Measurements from ENCODE around the gene NXNL2.

Gene NXNL2

GRCh38 chr9:88508326-88508725 lies 26.7 kb upstream of the NXNL2 start:
- no peaks in the 10 kb centered on the region for H3K4me1 ChIP-seq (ENCODE audit: control insufficient read depth, insufficient read depth, low read length, poor library complexity, severe bottlenecking)
- H3K4me3 ChIP-seq (ENCODE audit: insufficient read depth, low read depth, low read length, poor library complexity, severe bottlenecking) = no peak overlapping the region
- H3K27me3 ChIP-seq (replicated peaks; ENCODE audit: control insufficient read depth, insufficient read depth, low read length, poor library complexity, severe bottlenecking) = no peaks in the 10 kb centered on the region
- no peaks in the 10 kb centered on the region for H3K9me3 ChIP-seq (ENCODE audit: control insufficient read depth, low read length)
- DNase-seq = no peak
- no peak overlapping the region for H3K27ac ChIP-seq (ENCODE audit: insufficient read depth, low read length, poor library complexity, severe bottlenecking)
- no peaks in the 10 kb centered on the region for H3K36me3 ChIP-seq (ENCODE audit: control insufficient read depth, insufficient read depth, low read length)

DNA sequence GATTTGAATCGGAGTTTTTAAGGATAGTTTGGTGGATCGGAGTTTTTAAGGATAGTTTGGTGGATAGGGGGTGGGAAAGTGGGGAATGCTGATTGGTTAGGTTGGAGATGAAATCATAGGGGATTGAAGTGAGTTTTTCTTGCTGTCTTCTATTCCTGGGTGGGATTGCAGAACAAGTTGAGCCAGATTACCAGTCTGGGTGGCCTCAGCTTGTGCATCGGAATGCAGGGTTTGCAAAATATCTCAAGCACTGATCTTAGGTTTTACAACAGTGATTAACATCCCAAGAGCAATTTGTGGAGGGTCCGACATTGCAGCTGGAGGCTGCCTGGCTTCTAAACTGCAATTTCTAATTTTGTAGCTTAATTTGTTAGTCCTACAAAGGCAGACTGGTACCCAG lies 23.1 kb upstream of the NXNL2 start:
- Histone ChIP-seq H3K27me3 (replicated peaks; ENCODE audit: control insufficient read depth, insufficient read depth, low read length, poor library complexity, severe bottlenecking) (no peaks in the 10 kb centered on the region), H3K36me3 (ENCODE audit: control insufficient read depth, insufficient read depth, low read length) (no peaks in the 10 kb centered on the region), H3K4me3 (ENCODE audit: insufficient read depth, low read depth, low read length, poor library complexity, severe bottlenecking) (no peak overlapping the region), H3K4me1 (ENCODE audit: control insufficient read depth, insufficient read depth, low read length, poor library complexity, severe bottlenecking) (no peaks in the 10 kb centered on the region), H3K9me3 (ENCODE audit: control insufficient read depth, low read length) (no peaks in the 10 kb centered on the region), H3K27ac (ENCODE audit: insufficient read depth, low read length, poor library complexity, severe bottlenecking) (no peak overlapping the region)
- no peak for DNase-seq

DNA sequence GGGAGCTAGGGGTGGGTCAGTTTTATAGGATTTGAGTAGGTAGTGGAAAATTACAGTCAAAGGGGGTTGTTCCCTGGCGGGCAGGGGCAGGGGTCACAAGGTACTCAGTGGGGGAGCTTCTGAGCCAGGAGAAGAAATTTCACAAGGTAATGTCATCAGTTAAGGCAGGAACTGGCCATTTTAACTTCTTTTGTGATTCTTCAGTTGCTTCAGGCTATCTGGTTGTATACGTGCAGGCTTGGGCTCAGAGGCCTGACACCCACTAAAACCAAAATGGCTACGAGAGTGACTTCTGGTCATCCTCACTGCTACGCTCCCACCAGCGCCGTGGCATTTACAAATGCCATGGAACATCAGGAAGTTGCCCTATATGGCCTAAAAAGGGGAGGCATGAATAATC lies 20.7 kb upstream of the NXNL2 start:
- H3K36me3 ChIP-seq (ENCODE audit: control insufficient read depth, insufficient read depth, low read length) = no peaks in the 10 kb centered on the region
- no peaks in the 10 kb centered on the region for H3K4me1 ChIP-seq (ENCODE audit: control insufficient read depth, insufficient read depth, low read length, poor library complexity, severe bottlenecking)
- H3K4me3 ChIP-seq (ENCODE audit: insufficient read depth, low read depth, low read length, poor library complexity, severe bottlenecking) = no peak overlapping the region
- DNase-seq = no peak
- no peaks in the 10 kb centered on the region for H3K27me3 ChIP-seq (replicated peaks; ENCODE audit: control insufficient read depth, insufficient read depth, low read length, poor library complexity, severe bottlenecking)
- H3K27ac ChIP-seq (ENCODE audit: insufficient read depth, low read length, poor library complexity, severe bottlenecking) = no peak overlapping the region
- no peaks in the 10 kb centered on the region for H3K9me3 ChIP-seq (ENCODE audit: control insufficient read depth, low read length)

- Histone ChIP-seq H3K9me3 (ENCODE audit: control insufficient read depth, low read length) (no peaks in the 10 kb centered on the region), H3K4me1 (ENCODE audit: control insufficient read depth, insufficient read depth, low read length, poor library complexity, severe bottlenecking) (no peaks in the 10 kb centered on the region), H3K27ac (ENCODE audit: insufficient read depth, low read length, poor library complexity, severe bottlenecking) (no peak overlapping the region), H3K4me3 (ENCODE audit: insufficient read depth, low read depth, low read length, poor library complexity, severe bottlenecking) (no peak overlapping the region), H3K36me3 (ENCODE audit: control insufficient read depth, insufficient read depth, low read length) (no peaks in the 10 kb centered on the region), H3K27me3 (replicated peaks; ENCODE audit: control insufficient read depth, insufficient read depth, low read length, poor library complexity, severe bottlenecking) (no peaks in the 10 kb centered on the region)
- DNase-seq = no peak
Measured at GRCh38 chr9:88521308-88521707, 13.7 kb upstream of the NXNL2 start.

- Histone ChIP-seq H3K27ac (ENCODE audit: insufficient read depth, low read length, poor library complexity, severe bottlenecking) (no peak overlapping the region), H3K4me1 (ENCODE audit: control insufficient read depth, insufficient read depth, low read length, poor library complexity, severe bottlenecking) (no peaks in the 10 kb centered on the region), H3K27me3 (replicated peaks; ENCODE audit: control insufficient read depth, insufficient read depth, low read length, poor library complexity, severe bottlenecking) (no peaks in the 10 kb centered on the region), H3K9me3 (ENCODE audit: control insufficient read depth, low read length) (no peaks in the 10 kb centered on the region), H3K4me3 (ENCODE audit: insufficient read depth, low read depth, low read length, poor library complexity, severe bottlenecking) (no peak overlapping the region), H3K36me3 (ENCODE audit: control insufficient read depth, insufficient read depth, low read length) (no peaks in the 10 kb centered on the region)
- DNase-seq = no peak
Measured at GRCh38 chr9:88522360-88522759, 12.6 kb upstream of the NXNL2 start.

- no peak overlapping the region for H3K27ac ChIP-seq (ENCODE audit: insufficient read depth, low read length, poor library complexity, severe bottlenecking)
- no peaks in the 10 kb centered on the region for H3K4me1 ChIP-seq (ENCODE audit: control insufficient read depth, insufficient read depth, low read length, poor library complexity, severe bottlenecking)
- no peaks in the 10 kb centered on the region for H3K9me3 ChIP-seq (ENCODE audit: control insufficient read depth, low read length)
- no peak overlapping the region for H3K4me3 ChIP-seq (ENCODE audit: insufficient read depth, low read depth, low read length, poor library complexity, severe bottlenecking)
- DNase-seq = no peak
- H3K27me3 ChIP-seq (replicated peaks; ENCODE audit: control insufficient read depth, insufficient read depth, low read length, poor library complexity, severe bottlenecking) = no peaks in the 10 kb centered on the region
- no peaks in the 10 kb centered on the region for H3K36me3 ChIP-seq (ENCODE audit: control insufficient read depth, insufficient read depth, low read length)
Measured at GRCh38 chr9:88523056-88523455, 11.9 kb upstream of the NXNL2 start.

DNA sequence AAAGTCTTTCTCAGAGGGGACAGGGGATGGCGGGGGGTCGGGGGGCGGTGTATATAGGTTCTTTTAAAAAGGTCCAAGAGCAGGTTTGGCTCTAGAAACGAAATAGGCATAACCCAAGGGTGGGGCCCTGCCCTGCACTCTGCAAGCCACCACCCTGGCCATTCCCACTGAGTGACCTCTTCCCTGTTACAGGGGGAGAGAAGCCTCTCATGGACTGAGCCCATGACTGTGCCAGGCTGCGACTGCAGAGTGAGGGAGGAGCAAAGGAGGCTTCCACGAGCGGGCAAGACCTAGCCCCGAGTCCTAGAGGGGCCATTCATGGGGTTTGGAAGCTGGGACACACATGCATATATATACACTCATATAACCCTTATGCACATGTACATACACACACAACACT lies 10.1 kb upstream of the NXNL2 start:
- Histone ChIP-seq H3K27ac (ENCODE audit: insufficient read depth, low read length, poor library complexity, severe bottlenecking) (no peak overlapping the region), H3K9me3 (ENCODE audit: control insufficient read depth, low read length) (no peaks in the 10 kb centered on the region), H3K36me3 (ENCODE audit: control insufficient read depth, insufficient read depth, low read length) (no peaks in the 10 kb centered on the region), H3K4me3 (ENCODE audit: insufficient read depth, low read depth, low read length, poor library complexity, severe bottlenecking) (no peak overlapping the region), H3K27me3 (replicated peaks; ENCODE audit: control insufficient read depth, insufficient read depth, low read length, poor library complexity, severe bottlenecking) (no peaks in the 10 kb centered on the region), H3K4me1 (ENCODE audit: control insufficient read depth, insufficient read depth, low read length, poor library complexity, severe bottlenecking) (no peaks in the 10 kb centered on the region)
- DNase-seq = no peak

- H3K27me3 ChIP-seq (replicated peaks; ENCODE audit: control insufficient read depth, insufficient read depth, low read length, poor library complexity, severe bottlenecking) = no peaks in the 10 kb centered on the region
- H3K9me3 ChIP-seq (ENCODE audit: control insufficient read depth, low read length) = no peaks in the 10 kb centered on the region
- H3K4me1 ChIP-seq (ENCODE audit: control insufficient read depth, insufficient read depth, low read length, poor library complexity, severe bottlenecking) = no peaks in the 10 kb centered on the region
- H3K36me3 ChIP-seq (ENCODE audit: control insufficient read depth, insufficient read depth, low read length) = no peaks in the 10 kb centered on the region
- no peak overlapping the region for H3K27ac ChIP-seq (ENCODE audit: insufficient read depth, low read length, poor library complexity, severe bottlenecking)
- no peak for DNase-seq
- H3K4me3 ChIP-seq (ENCODE audit: insufficient read depth, low read depth, low read length, poor library complexity, severe bottlenecking) = no peak overlapping the region
Measured at GRCh38 chr9:88527618-88528017, 7.4 kb upstream of the NXNL2 start.

DNA sequence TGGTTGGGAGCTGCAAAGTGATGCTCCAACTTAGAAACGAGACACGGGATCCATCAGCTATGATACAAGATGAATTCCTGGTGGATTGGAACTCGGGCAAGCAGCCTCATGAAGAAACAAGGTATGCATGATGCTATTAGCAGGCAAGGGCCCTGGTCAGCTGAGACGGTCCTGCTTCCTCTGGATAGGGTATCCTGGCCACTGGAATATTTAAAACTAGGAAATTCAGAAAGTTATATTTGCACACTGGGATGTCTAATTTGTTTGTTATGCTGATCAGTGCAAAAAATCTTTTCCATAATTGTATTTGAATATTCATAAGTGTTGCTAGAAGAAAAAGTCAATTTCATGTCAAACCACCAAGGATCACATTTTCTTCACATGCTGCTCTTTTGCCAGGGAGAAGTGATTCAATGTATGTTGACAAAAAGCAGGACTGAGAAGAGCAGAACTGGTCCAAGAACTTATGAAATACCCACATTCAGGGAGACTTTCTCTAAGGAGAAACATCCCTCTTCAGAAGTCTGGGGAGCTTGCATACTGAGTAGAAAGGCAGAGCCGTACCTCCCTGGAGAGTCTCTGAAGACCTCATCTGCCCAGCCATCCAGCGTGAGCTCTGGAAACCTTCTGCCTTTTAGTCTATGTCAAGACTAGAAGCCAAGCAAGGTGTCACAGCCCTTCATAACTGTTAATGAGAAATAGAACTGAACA lies 6.7 kb upstream of the NXNL2 start:
- H3K27ac ChIP-seq (ENCODE audit: insufficient read depth, low read length, poor library complexity, severe bottlenecking) = no peak overlapping the region

DNA sequence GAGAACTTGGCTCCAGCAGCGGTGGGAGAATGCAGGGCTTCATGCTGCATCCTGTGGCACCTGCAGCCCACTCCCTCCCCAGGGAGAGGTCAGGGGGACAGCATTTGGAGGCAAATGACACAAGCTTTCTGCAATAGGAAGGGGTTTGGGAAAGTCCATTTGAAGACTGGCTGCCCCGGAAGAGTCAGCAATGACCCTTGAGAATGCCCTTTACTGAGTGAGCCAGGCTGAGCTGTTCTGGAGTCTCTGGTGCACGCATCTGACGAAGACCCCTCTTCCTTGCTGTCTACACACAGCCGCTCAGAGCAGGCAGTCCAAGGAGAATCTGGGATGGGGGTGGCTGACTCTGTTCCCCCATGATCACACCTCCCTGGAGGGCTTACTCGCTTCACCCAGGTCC lies 5.5 kb upstream of the NXNL2 start:
- Histone ChIP-seq H3K27ac (ENCODE audit: insufficient read depth, low read length, poor library complexity, severe bottlenecking) (no peak overlapping the region), H3K36me3 (ENCODE audit: control insufficient read depth, insufficient read depth, low read length) (no peaks in the 10 kb centered on the region), H3K9me3 (ENCODE audit: control insufficient read depth, low read length) (no peaks in the 10 kb centered on the region), H3K27me3 (replicated peaks; ENCODE audit: control insufficient read depth, insufficient read depth, low read length, poor library complexity, severe bottlenecking) (no peaks in the 10 kb centered on the region), H3K4me3 (ENCODE audit: insufficient read depth, low read depth, low read length, poor library complexity, severe bottlenecking) (no peak overlapping the region), H3K4me1 (ENCODE audit: control insufficient read depth, insufficient read depth, low read length, poor library complexity, severe bottlenecking) (no peaks in the 10 kb centered on the region)
- DNase-seq = no peak

More for the DNA sequence above, 6.7 kb upstream of the NXNL2 start:
- Histone ChIP-seq H3K4me3 (ENCODE audit: insufficient read depth, low read depth, low read length, poor library complexity, severe bottlenecking) (no peak overlapping the region), H3K36me3 (ENCODE audit: control insufficient read depth, insufficient read depth, low read length) (no peaks in the 10 kb centered on the region), H3K4me1 (ENCODE audit: control insufficient read depth, insufficient read depth, low read length, poor library complexity, severe bottlenecking) (no peaks in the 10 kb centered on the region), H3K27me3 (replicated peaks; ENCODE audit: control insufficient read depth, insufficient read depth, low read length, poor library complexity, severe bottlenecking) (no peaks in the 10 kb centered on the region), H3K9me3 (ENCODE audit: control insufficient read depth, low read length) (no peaks in the 10 kb centered on the region)
- no peak for DNase-seq
